SH-SY5Y (cell line): ENCODE results near the gene RNF20.

Experiments used
- GATA2 ChIP-seq: IDR thresholded peaks from 2 replicates; pipeline ENCODE4 v1.6.1; 2011; ENCODE audit warnings: mild to moderate bottlenecking, low read depth, low read length
- GATA3 ChIP-seq: IDR thresholded peaks from 2 replicates; pipeline ENCODE4 v1.6.1; 2011; ENCODE audit warnings: low read depth, mild to moderate bottlenecking, low read length, moderate library complexity

Gene RNF20

GRCh38 chr9:101533334-101534204, at the start of gene RNF20:
Gene RNF20, plus strand, starts transcription at chr9:101533853. Its CDS starts 1,571 bp downstream, at chr9:101535424.
- TF ChIP-seq GATA3: no peak
- no peak for TF ChIP-seq GATA2

GRCh38 chr9:101484046-101484445, 49.6 kb upstream of the RNF20 start:
- no peak for TF ChIP-seq GATA3
- no peak for TF ChIP-seq GATA2

DNA sequence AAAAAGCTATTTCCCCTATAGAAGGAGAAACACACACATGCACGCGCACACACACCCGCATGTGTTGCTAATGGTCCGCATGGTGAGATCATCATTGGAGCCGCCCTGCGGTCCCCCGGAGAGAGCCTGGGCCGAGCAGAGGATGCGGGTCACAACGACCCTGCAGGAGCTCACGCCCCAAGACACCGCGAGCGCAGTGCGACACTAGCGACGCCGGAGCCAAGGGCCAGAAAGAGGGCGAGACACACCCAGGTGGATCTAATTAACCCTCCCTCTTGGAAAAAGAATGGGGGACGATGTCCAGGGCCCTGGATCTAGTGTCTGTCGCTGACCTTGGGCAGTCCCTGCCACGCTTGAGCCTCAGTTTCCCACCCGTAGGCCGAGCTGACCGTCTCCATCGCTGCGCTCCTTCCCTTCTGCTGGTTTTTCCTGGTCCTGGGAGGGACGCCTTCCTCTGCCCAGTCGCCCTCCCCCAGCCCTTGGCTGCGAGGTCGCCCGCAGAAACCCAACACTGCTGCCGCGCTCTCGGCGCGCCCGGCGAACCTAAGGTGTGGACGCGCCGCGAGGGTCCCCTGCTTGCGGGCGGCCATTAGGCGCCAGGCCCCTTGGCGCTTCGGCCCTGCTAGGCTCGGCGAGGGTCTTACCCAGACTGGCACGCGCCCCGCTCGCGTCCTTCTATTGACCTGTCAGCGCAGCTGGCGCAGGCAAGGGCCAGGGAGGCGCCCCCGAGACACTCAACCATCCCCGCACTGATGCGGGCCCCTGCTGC, 47.5 kb upstream of the RNF20 start:
- TF ChIP-seq GATA2: no peak
- TF ChIP-seq GATA3: no peak

- TF ChIP-seq GATA2 (no peak), GATA3 (no peak)
Measured at GRCh38 chr9:101486693-101487442, 46.8 kb upstream of the RNF20 start.

- no peak for TF ChIP-seq GATA3
- no peak for TF ChIP-seq GATA2
Measured at GRCh38 chr9:101487443-101487840, 46.2 kb upstream of the RNF20 start.

DNA sequence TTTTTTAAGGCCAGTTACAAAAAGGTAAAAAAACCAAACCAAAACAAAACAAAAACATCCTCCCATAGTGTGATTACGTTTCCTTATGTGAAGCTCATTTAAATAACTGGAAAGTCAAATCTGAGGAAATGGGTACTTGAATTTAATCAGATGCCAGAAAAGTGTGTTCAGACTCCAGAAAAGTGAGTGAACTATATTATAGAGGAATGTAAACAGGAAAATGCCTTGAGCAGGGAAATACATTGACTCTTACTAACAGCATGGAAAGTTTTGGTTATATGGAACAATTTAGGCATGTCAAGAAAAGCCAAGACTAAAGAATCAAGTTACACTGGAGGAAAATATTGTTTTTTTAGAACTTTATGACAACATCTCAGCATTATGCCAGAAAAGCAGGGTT, 37.8 kb upstream of the RNF20 start:
- no peak for TF ChIP-seq GATA2
- no peak for TF ChIP-seq GATA3

DNA sequence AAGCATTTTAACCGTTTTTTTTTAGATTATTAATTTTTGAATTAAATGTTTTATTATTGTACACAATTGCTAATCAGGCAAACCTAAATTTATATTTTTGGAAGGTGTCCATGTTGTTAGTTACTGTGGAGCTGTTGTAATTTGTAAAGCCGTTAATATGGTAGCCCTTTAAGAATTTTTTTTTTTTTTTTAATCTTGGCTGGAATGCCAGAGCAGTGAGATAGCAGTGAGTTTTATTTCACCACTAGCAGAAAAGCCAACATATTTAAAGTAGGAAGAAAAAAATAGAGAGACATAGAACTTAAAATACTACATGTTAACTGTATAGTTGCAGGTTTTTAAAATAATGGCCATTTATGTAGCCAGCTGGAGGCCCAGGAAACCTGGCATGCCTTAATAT, 35.3 kb upstream of the RNF20 start:
- TF ChIP-seq GATA3 (no peak), GATA2 (no peak)

DNA sequence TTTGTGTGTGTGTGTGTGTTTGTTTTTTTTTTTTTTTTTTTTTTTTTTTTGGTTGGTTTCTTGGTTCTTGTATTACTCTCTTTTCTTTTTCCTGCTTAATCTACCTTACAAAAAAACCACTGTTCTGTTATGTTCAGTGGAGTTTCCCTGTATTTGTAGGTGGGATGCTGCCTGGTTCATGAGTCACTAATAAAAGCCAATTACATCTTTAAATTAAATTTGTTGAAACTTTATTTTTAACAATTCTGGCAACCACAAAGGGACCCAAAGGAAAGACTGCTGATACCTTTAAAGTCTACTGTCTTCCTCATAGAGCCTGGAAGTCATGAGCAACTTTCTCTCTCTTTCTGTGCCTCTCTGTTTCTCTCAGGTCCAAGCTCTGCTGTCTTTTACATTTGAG, 29.5 kb upstream of the RNF20 start:
- no peak for TF ChIP-seq GATA3
- no peak for TF ChIP-seq GATA2

GRCh38 chr9:101508211-101508610, 25.4 kb upstream of the RNF20 start:
- TF ChIP-seq GATA3 (no peak), GATA2 (no peak)

GRCh38 chr9:101509572-101509971, 24.1 kb upstream of the RNF20 start:
- TF ChIP-seq GATA2 (no peak), GATA3 (no peak)

DNA sequence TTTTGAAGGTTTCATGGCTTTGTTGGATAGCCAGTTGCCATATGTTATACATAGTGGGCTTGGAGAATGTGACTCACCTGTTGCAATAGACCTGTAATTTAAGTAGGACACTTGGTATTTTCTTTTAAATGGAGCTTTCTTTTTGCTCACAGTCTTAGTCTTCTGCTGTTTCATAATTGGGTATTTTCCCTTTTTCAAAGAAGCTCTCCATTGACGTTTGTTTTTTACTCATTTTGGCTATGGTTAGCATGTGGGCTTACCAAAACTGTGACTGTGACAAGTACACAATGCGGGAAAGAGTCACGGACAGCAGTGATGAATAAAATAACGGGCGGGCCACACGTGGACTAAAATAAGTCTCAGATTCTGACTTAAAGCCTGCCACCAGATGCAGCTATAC, 23.2 kb upstream of the RNF20 start:
- TF ChIP-seq GATA3: no peak
- TF ChIP-seq GATA2: no peak

- TF ChIP-seq GATA3: no peak
- no peak for TF ChIP-seq GATA2
Measured at GRCh38 chr9:101511009-101511408, 22.6 kb upstream of the RNF20 start.

DNA sequence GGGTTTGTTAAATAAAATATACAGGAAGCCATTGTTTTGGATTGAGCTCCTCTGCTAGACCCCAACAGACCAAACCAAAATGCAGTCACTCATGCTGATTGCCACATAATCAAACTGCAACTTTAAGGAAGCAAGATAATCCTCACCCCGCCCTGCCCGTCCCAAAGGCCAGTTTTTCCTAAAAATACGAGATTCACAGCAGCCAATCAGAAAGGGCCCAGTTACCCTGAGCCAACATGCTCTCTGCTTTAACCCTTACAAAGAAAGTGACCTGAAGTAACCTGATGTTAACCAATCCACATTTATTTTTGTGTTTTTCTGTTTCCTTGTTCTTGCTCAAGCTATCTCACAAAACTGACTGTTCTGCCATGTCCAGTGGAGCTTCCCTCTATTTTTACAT, 21.5 kb upstream of the RNF20 start:
- TF ChIP-seq GATA2: no peak
- TF ChIP-seq GATA3: no peak

DNA sequence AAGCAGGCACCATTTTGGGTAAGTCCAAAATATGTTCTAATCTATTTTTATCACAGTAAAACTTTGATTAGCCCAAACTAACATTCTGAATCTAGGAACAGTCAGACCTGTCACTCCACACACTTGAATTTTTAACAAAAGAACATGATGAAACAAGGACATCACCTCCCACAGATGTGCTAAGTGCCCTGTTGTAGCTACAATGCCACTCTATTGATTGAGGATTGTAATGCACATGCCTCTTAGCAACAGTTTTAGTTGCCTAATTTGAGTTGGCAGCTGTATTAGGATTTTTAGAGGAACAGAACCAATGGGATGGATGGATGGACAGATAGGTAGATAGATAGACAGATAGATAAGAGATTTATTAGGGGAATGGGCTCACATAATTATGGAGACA, 20.3 kb upstream of the RNF20 start:
- TF ChIP-seq GATA3 (no peak), GATA2 (no peak)

GRCh38 chr9:101514071-101514470, 19.6 kb upstream of the RNF20 start:
- TF ChIP-seq GATA2 (no peak), GATA3 (no peak)
